ENCODE data around the gene KIAA0753.

GRCh38 chr17:6536053-6536452, 104.5 kb downstream of the KIAA0753 start:
- TF ChIP-seq, protein P1, sequence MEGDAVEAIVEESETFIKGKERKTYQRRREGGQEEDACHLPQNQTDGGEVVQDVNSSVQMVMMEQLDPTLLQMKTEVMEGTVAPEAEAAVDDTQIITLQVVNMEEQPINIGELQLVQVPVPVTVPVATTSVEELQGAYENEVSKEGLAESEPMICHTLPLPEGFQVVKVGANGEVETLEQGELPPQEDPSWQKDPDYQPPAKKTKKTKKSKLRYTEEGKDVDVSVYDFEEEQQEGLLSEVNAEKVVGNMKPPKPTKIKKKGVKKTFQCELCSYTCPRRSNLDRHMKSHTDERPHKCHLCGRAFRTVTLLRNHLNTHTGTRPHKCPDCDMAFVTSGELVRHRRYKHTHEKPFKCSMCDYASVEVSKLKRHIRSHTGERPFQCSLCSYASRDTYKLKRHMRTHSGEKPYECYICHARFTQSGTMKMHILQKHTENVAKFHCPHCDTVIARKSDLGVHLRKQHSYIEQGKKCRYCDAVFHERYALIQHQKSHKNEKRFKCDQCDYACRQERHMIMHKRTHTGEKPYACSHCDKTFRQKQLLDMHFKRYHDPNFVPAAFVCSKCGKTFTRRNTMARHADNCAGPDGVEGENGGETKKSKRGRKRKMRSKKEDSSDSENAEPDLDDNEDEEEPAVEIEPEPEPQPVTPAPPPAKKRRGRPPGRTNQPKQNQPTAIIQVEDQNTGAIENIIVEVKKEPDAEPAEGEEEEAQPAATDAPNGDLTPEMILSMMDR (IDR thresholded peaks at IDR 0.05) = no peak
- no peak for TF ChIP-seq POLR2A (IDR thresholded peaks at IDR 0.05)

Measured in Peyer's patch (tissue), 4 donors.